ENCODE data around the gene ZNF280D. TPM values are rescaled to one million over a fixed set of nuclear protein-coding genes. Genes with fewer than 3 reads are reported as not detected.

The ZNF280D gene
- total RNA-seq, 1 donor from 2014 or later = 10.0 TPM

DNA sequence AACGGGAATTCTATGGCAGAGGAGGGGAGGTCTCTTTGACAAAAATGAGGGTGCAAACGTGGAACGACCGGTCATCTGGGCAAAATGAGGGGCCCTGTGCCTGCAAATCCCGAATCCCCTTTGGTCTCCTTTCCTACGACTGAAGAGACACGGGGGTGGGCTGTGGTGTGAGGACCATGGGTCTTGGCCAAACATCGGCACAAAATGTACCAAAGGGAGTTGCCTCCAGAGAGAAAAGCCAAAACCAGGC lies 498 bp downstream of the ZNF280D start:
- peaks cover 8% of the 10 kb centered on the region for H3K4me1 Mint-ChIP-seq
- peak overlapping the region; percentile 93 for H3K27ac Mint-ChIP-seq (ENCODE audit: unreplicated experiment)
- TF ChIP-seq, protein P1, sequence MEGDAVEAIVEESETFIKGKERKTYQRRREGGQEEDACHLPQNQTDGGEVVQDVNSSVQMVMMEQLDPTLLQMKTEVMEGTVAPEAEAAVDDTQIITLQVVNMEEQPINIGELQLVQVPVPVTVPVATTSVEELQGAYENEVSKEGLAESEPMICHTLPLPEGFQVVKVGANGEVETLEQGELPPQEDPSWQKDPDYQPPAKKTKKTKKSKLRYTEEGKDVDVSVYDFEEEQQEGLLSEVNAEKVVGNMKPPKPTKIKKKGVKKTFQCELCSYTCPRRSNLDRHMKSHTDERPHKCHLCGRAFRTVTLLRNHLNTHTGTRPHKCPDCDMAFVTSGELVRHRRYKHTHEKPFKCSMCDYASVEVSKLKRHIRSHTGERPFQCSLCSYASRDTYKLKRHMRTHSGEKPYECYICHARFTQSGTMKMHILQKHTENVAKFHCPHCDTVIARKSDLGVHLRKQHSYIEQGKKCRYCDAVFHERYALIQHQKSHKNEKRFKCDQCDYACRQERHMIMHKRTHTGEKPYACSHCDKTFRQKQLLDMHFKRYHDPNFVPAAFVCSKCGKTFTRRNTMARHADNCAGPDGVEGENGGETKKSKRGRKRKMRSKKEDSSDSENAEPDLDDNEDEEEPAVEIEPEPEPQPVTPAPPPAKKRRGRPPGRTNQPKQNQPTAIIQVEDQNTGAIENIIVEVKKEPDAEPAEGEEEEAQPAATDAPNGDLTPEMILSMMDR (conservative IDR thresholded peaks at IDR 0.05) = no peak
- peaks cover 9% of the 10 kb centered on the region for H3K9me3 Mint-ChIP-seq
- no peaks in the 10 kb centered on the region for H3K27me3 Mint-ChIP-seq (ENCODE audit: low read depth)
- peaks cover 6% of the 10 kb centered on the region for H3K36me3 Mint-ChIP-seq (ENCODE audit: low read depth)
- peak overlapping the region; percentile 83 for H3K4me3 Mint-ChIP-seq
- no peak for DNase-seq (ENCODE audit: low read depth, low spot score)

DNA sequence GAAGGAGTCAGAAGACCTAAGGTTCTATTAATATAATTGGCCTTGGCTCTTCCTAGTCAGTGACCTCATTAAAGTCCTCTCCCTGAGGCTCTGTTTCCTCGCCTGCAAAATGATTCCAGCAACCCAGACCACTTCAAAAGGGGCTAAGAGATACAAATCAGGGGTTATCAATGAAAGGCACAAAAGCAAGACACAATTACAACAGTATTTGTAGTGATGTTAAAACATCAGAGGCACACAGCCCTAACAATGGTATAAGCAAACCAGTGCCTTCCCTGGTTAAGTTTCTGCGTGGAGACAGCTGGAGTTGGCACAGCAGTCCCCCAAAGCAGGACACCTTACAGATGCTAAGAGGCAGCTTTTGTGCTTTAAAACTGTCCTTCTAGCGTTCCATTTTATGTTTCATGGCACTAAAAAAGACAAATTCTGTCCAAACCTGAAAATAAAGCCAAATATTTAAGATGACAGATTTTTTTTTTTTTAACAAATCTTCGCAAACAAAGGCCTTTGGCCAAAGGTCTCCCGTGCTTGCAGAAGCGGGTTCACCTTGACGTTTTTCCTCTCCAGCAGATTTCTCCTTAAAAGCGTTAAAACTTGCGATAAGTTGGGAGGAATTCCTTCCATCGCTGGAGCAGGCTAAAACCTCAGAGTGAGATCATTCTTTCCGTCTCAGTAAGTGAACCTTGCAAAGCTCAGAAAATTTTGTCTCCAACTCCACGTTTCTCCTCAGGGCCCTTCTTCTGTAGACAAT lies 999 bp downstream of the ZNF280D start:
- Mint-ChIP-seq H3K9me3 (peaks cover 9% of the 10 kb centered on the region), H3K27me3 (ENCODE audit: low read depth) (no peaks in the 10 kb centered on the region), H3K4me3 (peak overlapping the region; percentile 83), H3K4me1 (peaks cover 8% of the 10 kb centered on the region), H3K27ac (ENCODE audit: unreplicated experiment) (peak overlapping the region; percentile 93), H3K36me3 (ENCODE audit: low read depth) (peaks cover 6% of the 10 kb centered on the region)
- no peak for DNase-seq (ENCODE audit: low read depth, low spot score)
- TF ChIP-seq, protein P1 (conservative IDR thresholded peaks at IDR 0.05) = no peak

DNA sequence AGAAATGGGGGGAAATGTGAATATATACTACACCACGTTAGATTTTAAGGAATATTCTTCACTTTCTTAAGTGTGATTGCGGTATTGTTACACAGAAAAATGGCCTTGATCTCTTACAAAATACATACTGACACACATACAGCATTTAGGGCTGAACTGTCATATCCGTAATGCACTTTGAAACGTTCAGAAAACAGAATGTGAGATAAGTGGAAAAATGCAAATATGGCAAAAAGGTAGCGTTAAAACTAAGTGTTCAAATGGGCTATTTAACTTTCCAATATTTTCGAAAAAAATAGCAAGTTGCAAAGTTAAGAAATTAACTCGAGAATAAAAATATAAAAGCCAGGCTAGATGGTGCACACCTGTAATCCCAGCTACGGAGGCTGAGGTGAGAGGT lies 1.8 kb downstream of the ZNF280D start:
- TF ChIP-seq, protein P1 (conservative IDR thresholded peaks at IDR 0.05) = no peak
- H3K4me3 Mint-ChIP-seq = peak overlapping the region; percentile 83
- H3K4me1 Mint-ChIP-seq = peaks cover 8% of the 10 kb centered on the region
- peaks cover 6% of the 10 kb centered on the region for H3K36me3 Mint-ChIP-seq (ENCODE audit: low read depth)
- peaks cover 9% of the 10 kb centered on the region for H3K9me3 Mint-ChIP-seq
- no peak overlapping the region for H3K27ac Mint-ChIP-seq (ENCODE audit: unreplicated experiment)
- H3K27me3 Mint-ChIP-seq (ENCODE audit: low read depth) = no peaks in the 10 kb centered on the region
- no peak for DNase-seq (ENCODE audit: low read depth, low spot score)

DNA sequence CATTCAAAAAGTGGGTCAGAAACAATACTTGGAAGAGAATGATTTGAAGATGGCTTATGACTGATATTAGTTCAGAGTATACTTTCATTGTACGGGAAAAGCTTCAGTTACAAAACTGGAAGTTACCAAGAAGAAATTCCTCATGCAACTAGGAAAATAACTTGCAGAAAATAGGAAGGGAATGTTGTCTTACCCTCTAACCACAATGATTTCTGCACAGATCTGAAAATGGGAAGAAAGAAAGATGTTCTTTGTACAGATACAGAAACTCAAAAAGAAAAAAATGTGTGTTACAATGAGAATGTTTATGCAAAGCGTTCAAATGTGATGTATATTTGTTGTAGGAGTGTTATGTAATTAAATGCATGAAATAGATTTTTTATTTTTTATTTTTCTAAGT lies 3.7 kb downstream of the ZNF280D start:
- Mint-ChIP-seq H3K27me3 (ENCODE audit: low read depth) (no peaks in the 10 kb centered on the region), H3K36me3 (ENCODE audit: low read depth) (peaks cover 3% of the 10 kb centered on the region), H3K27ac (ENCODE audit: unreplicated experiment) (no peak overlapping the region), H3K9me3 (peaks cover 2% of the 10 kb centered on the region), H3K4me3 (no peak overlapping the region), H3K4me1 (peaks cover 5% of the 10 kb centered on the region)
- DNase-seq (ENCODE audit: low read depth, low spot score) = no peak
- TF ChIP-seq, protein P1 (conservative IDR thresholded peaks at IDR 0.05) = no peak

DNA sequence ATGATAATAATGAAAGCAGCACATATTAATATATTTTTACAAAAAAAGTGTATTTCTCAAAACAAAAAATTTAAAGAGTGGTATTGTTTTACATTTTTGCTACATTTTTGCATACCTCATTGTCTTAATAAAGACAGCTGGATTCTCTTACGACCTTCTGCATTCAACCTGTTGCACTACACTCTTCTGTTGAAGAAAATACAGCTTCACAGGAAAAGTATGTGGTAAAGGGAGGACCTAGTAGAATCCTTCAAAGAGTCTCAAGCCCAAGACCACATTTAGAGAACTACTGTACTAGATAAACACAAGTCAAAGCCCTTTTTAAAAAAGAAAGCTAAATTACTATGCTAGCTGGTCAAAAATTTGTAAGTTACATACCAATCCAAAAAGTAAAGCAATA lies 7.9 kb downstream of the ZNF280D start:
- TF ChIP-seq, protein P1 (conservative IDR thresholded peaks at IDR 0.05) = no peak
- Mint-ChIP-seq H3K27me3 (ENCODE audit: low read depth) (no peaks in the 10 kb centered on the region), H3K4me3 (no peak overlapping the region), H3K4me1 (no peaks in the 10 kb centered on the region), H3K9me3 (peaks cover 9% of the 10 kb centered on the region), H3K27ac (ENCODE audit: unreplicated experiment) (no peak overlapping the region), H3K36me3 (ENCODE audit: low read depth) (peaks cover 9% of the 10 kb centered on the region)
- DNase-seq (ENCODE audit: low read depth, low spot score) = no peak

Data from neural crest cell (in vitro differentiated cells).